HG03439 (cell line): ENCODE measurements around the gene RARB.

Source experiments
- ATAC-seq: cut with Tn5 transposase; IDR thresholded peaks from one replicate; pipeline ENCODE4 v1.9.1; 2021; ENCODE audit warnings: mild to moderate bottlenecking, moderate library complexity; ENCODE audit not compliant: unreplicated experiment

RARB gene

GRCh38 chr3:25589104-25589782 lies 161.2 kb downstream of the RARB start:
- no peak for ATAC-seq

- ATAC-seq, result no peak
These were observed 161.8 kb downstream of the RARB start for GRCh38 chr3:25589783-25590258.

- ATAC-seq, result no peak
These were observed 164.5 kb downstream of the RARB start for GRCh38 chr3:25592510-25592968.

GRCh38 chr3:25593001-25593400 lies 164.9 kb downstream of the RARB start:
- no peak for ATAC-seq

- ATAC-seq, result peak; percentile 68
These were observed 166.0 kb downstream of the RARB start for GRCh38 chr3:25594007-25594502.

GRCh38 chr3:25597535-25598101 lies 169.6 kb downstream of the RARB start:
- ATAC-seq, result no peak

- ATAC-seq, result no peak
These were observed 175.6 kb downstream of the RARB start for GRCh38 chr3:25603703-25604102.

GRCh38 chr3:25604107-25604805 lies 176.2 kb downstream of the RARB start:
- no peak for ATAC-seq

GRCh38 chr3:25610167-25610566 lies 182.1 kb downstream of the RARB start:
- ATAC-seq, result no peak

GRCh38 chr3:25610779-25611178 lies 182.7 kb downstream of the RARB start:
- no peak for ATAC-seq

- no peak for ATAC-seq
These were observed 183.1 kb downstream of the RARB start for GRCh38 chr3:25611193-25611592.

GRCh38 chr3:25618028-25618427 lies 190.0 kb downstream of the RARB start:
- no peak for ATAC-seq

- no peak for ATAC-seq
These were observed 191.3 kb downstream of the RARB start for GRCh38 chr3:25619382-25619781.

GRCh38 chr3:25620493-25620892 lies 192.4 kb downstream of the RARB start:
- ATAC-seq, result no peak

GRCh38 chr3:25621087-25621486 lies 193.0 kb downstream of the RARB start:
- no peak for ATAC-seq

GRCh38 chr3:25631989-25632388 lies 203.9 kb downstream of the RARB start:
- ATAC-seq, result no peak

- ATAC-seq, result no peak
These were observed 205.9 kb downstream of the RARB start for GRCh38 chr3:25633919-25634318.

GRCh38 chr3:25635038-25635437 lies 207.0 kb downstream of the RARB start:
- no peak for ATAC-seq
